ENCODE data around the gene PRSS2.
"Not testable (repeated sequence)": the region's sequence is repeated elsewhere in the genome, so short reads cannot be mapped to it uniquely, and the experiment has no call there.

The PRSS2 gene

DNA sequence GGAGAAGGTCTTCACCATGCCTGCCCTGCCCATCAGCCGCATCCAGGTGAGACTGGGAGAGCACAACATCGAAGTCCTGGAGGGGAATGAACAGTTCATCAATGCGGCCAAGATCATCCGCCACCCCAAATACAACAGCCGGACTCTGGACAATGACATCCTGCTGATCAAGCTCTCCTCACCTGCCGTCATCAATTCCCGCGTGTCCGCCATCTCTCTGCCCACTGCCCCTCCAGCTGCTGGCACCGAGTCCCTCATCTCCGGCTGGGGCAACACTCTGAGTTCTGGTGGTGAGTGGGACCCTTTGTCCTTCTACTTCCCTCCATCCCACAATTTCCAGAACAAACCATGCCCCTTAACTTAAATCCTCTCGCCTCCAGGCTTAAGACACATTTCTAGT, 2.5 kb downstream of the PRSS2 start:
- Mint-ChIP-seq H3K4me1 (ENCODE audit: low read depth) (no peaks in the 10 kb centered on the region), H3K9me3 (ENCODE audit: low read depth) (no peaks in the 10 kb centered on the region), H3K4me3 (no peak overlapping the region), H3K36me3 (no peaks in the 10 kb centered on the region), H3K27ac (no peak overlapping the region), H3K27me3 (no peaks in the 10 kb centered on the region)

DNA sequence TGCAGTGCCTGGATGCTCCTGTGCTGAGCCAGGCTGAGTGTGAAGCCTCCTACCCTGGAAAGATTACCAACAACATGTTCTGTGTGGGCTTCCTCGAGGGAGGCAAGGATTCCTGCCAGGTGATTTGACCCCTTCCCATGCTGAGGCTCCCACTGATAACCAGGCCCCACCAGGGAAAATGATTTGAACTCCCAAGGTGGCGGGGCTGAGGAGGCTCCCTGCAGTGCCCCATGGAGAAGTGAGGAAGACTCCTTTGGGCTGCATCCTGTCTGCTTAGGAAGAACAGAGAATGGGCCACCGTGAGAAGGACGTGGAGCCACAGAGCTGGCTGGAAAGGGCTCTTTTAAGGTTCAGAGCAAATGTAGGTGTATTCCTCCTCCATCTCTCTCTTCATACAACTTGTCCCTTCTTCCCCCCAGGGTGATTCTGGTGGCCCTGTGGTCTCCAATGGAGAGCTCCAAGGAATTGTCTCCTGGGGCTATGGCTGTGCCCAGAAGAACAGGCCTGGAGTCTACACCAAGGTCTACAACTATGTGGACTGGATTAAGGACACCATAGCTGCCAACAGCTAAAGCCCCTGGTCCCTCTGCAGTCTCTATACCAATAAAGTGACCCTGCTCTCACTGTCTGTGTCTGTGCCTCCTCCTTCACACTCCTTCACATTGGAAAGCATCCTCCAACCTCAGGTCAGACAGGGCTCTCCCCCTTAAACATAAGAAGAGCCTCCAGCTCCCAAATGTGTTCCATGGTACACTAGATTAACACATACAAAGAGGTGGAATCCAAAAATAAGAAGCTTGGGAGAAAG, 3.4 kb downstream of the PRSS2 start:
- Mint-ChIP-seq H3K36me3 (no peaks in the 10 kb centered on the region), H3K27ac (no peak overlapping the region), H3K27me3 (no peaks in the 10 kb centered on the region), H3K4me3 (no peak overlapping the region), H3K9me3 (ENCODE audit: low read depth) (no peaks in the 10 kb centered on the region), H3K4me1 (ENCODE audit: low read depth) (no peaks in the 10 kb centered on the region)

DNA sequence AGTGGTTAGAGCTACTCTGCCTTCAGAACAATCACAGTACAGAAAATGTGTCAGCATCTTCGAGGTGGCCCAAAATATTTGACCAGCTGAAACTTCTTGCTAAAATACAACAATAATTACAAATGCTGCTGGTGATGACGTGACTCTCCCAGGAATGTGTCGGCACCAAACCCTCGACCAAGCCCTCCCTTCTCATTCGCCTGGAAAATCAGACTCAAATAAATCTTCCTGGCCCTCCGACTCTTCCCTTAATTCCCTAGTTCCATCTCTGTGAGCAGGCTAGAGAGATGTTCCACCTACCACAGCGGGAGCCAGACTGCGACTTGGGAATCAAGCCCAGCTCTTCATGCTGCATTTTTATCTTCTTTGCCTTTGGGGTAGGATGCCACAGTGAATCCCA, 4.1 kb downstream of the PRSS2 start:
- Mint-ChIP-seq H3K36me3 (no peaks in the 10 kb centered on the region), H3K27me3 (no peaks in the 10 kb centered on the region), H3K9me3 (ENCODE audit: low read depth) (no peaks in the 10 kb centered on the region), H3K4me3 (no peak overlapping the region), H3K4me1 (ENCODE audit: low read depth) (no peaks in the 10 kb centered on the region), H3K27ac (no peak overlapping the region)

DNA sequence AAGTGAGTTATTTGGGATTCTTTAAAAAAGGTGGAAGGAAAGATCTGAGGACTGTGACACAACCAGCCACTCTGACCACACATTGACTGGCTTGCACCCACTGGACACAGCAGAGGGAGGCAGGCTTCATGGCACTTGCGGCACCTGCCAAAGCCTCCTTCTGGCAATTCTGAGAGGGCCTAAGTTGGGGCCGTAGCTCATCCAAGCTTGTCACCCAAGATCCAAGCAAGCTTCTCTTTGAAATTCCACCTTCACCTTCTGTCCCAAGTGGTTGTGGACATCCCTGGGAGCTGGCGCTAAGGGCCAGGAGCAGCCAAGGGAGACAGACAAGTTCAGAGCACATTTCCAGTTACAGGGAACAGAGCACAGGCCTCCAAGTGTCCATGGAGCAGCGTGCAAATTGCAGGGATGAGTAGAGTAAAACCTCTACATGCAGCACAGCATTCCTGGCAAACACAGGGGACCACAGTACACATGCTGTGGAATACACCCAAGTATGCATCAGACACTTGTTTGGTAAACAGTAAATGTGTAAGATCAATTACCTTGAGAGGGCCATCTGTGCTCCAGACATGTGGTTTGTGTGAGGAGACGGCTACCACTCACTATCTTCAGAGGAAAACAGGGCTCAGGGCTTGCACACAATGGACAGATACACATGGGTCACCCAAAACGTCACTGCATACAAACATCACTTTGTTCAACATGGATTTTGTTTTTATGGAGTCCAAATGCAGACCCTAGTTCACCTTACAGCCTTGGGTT, 4.8 kb downstream of the PRSS2 start:
- H3K4me3 Mint-ChIP-seq; H3K36me3 Mint-ChIP-seq; H3K27ac Mint-ChIP-seq; H3K9me3 Mint-ChIP-seq (ENCODE audit: low read depth); H3K4me1 Mint-ChIP-seq (ENCODE audit: low read depth); H3K27me3 Mint-ChIP-seq: not testable (repeated sequence)

DNA sequence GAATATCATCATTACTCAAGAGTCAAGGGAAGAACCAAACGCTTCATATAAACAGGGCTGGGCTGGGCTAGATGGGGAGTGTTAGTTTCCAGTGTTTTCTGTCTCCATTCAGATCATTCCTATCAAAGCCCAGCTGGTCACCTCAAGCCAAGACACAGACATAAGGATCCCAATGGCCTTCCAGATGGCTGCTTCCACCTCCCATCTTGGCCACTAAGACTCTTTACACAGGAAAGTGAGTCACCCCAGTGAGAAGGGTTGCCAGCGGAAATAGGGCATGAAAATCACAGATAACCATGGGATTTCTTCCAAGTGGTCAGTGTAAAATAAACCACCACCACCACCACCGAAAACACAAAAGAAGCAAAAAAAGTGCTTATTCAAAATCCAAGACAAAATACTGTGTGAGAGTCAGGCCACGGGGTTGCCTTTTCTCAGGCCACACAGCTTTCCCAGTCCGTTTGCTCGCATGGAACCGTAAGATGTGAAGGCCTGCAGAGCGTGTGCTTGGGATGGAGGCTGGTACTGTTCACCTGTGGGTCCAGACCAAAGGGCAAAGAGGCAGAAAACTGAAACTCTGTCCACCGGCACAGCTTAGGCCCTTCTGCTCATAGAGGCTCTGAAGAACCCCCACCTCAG, 5.6 kb downstream of the PRSS2 start:
- Mint-ChIP-seq H3K4me3 (no peak overlapping the region), H3K27me3 (no peaks in the 10 kb centered on the region), H3K36me3 (no peaks in the 10 kb centered on the region), H3K4me1 (ENCODE audit: low read depth) (no peaks in the 10 kb centered on the region), H3K27ac (no peak overlapping the region), H3K9me3 (ENCODE audit: low read depth) (no peaks in the 10 kb centered on the region)

DNA sequence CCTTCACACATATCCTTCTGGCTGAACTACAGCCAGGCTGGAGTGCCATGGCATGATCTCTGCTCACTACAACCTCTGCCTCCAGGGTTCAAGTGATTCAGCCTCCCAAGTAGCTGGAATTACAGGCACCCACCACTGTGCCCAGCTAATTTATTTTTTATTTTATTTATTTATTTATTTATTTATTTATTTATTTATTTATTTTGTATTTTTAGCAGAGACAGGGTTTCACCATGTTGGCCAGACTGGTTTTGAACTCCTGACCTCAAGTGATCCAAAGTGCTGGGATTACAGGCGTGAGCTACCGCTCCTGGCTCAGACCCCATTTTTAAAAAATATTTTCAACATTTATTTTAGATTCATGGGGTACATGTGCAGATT, 6.1 kb downstream of the PRSS2 start:
- not testable (repeated sequence) for H3K4me1 Mint-ChIP-seq (ENCODE audit: low read depth); H3K4me3 Mint-ChIP-seq; H3K9me3 Mint-ChIP-seq (ENCODE audit: low read depth); H3K27ac Mint-ChIP-seq; H3K36me3 Mint-ChIP-seq; H3K27me3 Mint-ChIP-seq

DNA sequence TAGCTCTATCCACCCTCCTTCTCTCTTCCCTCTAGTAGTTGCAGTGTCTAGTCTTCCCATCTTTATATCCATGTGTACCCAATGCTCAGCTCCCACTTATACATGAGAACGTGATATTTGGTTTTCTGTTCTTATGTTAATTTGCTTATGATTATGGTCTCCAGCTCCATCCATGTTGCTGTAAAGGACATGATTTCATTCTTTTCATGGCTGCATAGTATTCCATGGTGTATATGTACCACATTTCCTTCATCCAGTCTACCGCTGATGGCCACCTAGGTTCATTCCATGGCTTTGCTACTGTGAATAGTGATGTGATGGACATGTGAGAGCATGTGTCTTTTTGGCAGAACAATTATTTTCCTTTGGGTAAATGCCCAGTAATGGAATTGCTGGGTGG, 6.5 kb downstream of the PRSS2 start:
- H3K9me3 Mint-ChIP-seq (ENCODE audit: low read depth), result no peaks in the 10 kb centered on the region
- no peak overlapping the region for H3K27ac Mint-ChIP-seq
- no peaks in the 10 kb centered on the region for H3K27me3 Mint-ChIP-seq
- no peak overlapping the region for H3K4me3 Mint-ChIP-seq
- H3K4me1 Mint-ChIP-seq (ENCODE audit: low read depth), result no peaks in the 10 kb centered on the region
- H3K36me3 Mint-ChIP-seq, result no peaks in the 10 kb centered on the region

DNA sequence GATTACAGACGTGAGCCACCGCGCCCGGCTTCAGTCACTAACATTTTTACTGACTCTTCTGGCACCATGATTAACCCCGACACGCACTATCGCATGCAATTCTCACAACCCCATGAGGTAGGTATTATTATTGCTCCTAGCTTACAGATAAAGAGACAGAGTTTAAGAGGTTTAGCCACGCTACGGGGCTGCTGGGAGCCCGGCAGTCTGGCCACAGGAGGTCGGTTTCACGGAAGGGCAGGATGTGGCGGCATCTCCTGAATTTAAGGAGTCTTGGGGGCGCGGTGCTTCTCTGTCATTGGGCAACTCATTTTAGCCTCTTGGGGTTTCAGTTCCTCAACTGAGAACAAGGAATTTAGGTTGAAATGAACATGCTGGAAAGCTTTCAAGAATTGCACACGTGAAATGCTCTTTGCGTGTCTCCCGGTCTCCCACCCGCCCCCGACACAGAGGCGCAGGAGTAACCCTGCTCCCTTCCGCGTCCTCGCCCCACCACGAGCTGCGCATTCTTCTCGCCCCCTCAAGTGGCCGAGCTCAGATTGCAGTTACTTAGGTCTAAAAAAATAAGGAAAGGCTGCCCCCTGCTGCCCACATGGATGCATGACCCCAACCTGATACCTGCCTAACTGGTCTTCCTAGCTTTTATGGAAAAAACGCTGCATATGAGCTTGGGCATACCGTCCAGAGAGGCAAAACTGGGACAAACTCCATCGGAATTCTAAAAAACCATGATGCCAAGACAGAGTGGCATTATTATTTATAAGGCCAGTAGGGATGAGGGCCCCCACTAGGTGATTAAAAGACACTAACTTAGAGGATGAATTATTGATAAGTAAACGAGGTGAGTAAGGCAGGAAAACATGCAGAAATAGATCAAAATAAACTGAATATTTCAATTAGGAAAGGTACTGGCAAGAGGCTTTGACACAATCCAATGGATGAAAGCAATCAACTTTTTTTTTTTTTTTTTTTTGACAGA, 12.4 kb downstream of the PRSS2 start:
- no peaks in the 10 kb centered on the region for H3K27me3 Mint-ChIP-seq
- peak overlapping the region; percentile 94 for H3K27ac Mint-ChIP-seq
- peaks cover 2% of the 10 kb centered on the region for H3K36me3 Mint-ChIP-seq
- H3K4me3 Mint-ChIP-seq, result peak overlapping the region; percentile 84
- H3K9me3 Mint-ChIP-seq (ENCODE audit: low read depth), result no peaks in the 10 kb centered on the region
- H3K4me1 Mint-ChIP-seq (ENCODE audit: low read depth), result peaks cover 15% of the 10 kb centered on the region

DNA sequence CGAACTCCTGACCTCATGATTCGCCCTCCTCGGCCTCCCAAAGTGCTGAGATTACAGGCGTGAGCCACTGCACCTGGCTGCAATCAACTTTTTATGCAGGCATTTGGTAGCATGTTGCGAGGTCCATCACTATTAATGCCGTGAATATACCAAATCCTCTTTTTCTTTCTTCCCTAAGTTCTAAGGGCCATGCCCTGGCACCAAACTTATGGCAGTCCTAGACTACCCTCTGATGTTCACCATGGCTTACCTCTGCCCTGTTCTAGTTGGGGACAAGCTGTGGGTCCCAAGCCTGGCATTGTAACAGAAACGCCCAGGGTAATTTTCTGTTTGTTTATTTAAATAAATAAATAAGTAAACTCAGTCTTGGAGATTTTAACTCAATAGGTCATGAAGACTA, 13.3 kb downstream of the PRSS2 start:
- H3K27ac Mint-ChIP-seq, result peak overlapping the region; percentile 90
- H3K9me3 Mint-ChIP-seq (ENCODE audit: low read depth), result no peaks in the 10 kb centered on the region
- H3K27me3 Mint-ChIP-seq, result no peaks in the 10 kb centered on the region
- H3K4me3 Mint-ChIP-seq, result no peak overlapping the region
- peaks cover 7% of the 10 kb centered on the region for H3K36me3 Mint-ChIP-seq
- peaks cover 15% of the 10 kb centered on the region for H3K4me1 Mint-ChIP-seq (ENCODE audit: low read depth)

DNA sequence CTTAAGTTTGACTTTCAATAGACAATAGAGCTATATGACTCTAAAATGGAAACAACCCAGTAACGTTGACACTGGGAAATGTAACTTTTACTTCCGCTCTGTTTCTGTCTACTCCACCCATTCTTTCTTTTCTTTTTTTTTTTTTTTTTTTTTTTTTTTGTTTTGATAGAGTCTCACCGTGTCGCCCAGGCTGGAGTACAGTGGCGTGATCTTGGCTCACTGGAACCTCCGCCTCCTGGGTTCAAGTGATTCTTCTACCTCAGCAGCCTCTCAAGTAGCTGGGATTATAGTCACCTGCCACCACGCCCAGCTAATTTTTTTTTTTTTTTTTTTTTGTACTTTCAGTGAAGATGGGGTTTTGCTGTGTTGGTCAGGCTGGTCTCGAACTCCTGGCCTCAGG, 13.9 kb downstream of the PRSS2 start:
- H3K4me1 Mint-ChIP-seq (ENCODE audit: low read depth), result peaks cover 15% of the 10 kb centered on the region
- H3K27me3 Mint-ChIP-seq, result no peaks in the 10 kb centered on the region
- peak overlapping the region; percentile 68 for H3K4me3 Mint-ChIP-seq

DNA sequence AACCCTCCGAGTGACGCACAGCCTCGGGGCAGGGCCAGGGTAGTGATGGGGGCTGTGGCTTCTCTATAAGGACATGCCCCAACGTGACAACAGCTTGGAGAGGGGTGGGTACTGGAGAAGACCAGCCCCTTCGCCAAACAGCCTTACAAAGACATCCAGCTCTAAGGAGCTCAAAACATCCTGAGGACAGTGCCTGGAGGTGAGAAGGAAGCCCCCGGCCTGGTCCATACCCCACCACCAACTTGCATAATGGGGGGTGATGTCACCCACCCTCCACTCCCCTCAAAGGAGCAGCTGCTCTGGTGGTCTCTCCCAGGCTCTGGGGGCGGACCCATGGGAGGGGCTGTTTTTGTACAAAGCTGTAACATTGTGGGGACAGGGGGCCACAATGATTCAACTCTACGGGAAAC, 15.1 kb downstream of the PRSS2 start:
- peak overlapping the region; percentile 93 for H3K27ac Mint-ChIP-seq
- peaks cover 15% of the 10 kb centered on the region for H3K4me1 Mint-ChIP-seq (ENCODE audit: low read depth)
- no peaks in the 10 kb centered on the region for H3K27me3 Mint-ChIP-seq
- no peaks in the 10 kb centered on the region for H3K9me3 Mint-ChIP-seq (ENCODE audit: low read depth)
- H3K36me3 Mint-ChIP-seq, result peaks cover 14% of the 10 kb centered on the region
- H3K4me3 Mint-ChIP-seq, result peak overlapping the region; percentile 77

More for the DNA sequence above, 13.9 kb downstream of the PRSS2 start:
- no peaks in the 10 kb centered on the region for H3K9me3 Mint-ChIP-seq (ENCODE audit: low read depth)
- peak overlapping the region; percentile 90 for H3K27ac Mint-ChIP-seq
- H3K36me3 Mint-ChIP-seq, result peaks cover 12% of the 10 kb centered on the region

DNA sequence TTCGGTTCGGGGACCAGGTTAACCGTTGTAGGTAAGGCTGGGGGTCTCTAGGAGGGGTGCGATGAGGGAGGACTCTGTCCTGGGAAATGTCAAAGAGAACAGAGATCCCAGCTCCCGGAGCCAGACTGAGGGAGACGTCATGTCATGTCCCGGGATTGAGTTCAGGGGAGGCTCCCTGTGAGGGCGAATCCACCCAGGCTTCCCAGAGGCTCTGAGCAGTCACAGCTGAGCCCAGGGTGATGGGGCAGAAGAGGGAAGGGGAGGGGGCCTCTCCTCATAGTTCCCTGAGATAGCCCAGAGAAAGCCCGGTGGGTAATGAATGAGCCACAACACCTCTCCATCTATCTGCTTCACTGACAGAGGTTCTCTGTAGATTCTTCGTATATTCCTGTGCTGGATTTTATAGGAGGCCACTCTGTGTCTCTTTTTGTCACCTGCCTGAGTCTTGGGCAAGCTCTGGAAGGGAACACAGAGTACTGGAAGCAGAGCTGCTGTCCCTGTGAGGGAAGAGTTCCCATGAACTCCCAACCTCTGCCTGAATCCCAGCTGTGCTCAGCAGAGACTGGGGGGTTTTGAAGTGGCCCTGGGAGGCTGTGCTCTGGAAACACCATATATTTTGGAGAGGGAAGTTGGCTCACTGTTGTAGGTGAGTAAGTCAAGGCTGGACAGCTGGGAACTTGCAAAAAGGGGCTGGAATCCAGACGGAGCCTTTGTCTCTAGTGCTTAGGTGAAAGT, 16.4 kb downstream of the PRSS2 start:
- Mint-ChIP-seq H3K36me3 (peaks cover 16% of the 10 kb centered on the region), H3K9me3 (ENCODE audit: low read depth) (no peaks in the 10 kb centered on the region), H3K27me3 (no peaks in the 10 kb centered on the region), H3K27ac (peak overlapping the region; percentile 99), H3K4me1 (ENCODE audit: low read depth) (peaks cover 22% of the 10 kb centered on the region), H3K4me3 (peak overlapping the region; percentile 99)

DNA sequence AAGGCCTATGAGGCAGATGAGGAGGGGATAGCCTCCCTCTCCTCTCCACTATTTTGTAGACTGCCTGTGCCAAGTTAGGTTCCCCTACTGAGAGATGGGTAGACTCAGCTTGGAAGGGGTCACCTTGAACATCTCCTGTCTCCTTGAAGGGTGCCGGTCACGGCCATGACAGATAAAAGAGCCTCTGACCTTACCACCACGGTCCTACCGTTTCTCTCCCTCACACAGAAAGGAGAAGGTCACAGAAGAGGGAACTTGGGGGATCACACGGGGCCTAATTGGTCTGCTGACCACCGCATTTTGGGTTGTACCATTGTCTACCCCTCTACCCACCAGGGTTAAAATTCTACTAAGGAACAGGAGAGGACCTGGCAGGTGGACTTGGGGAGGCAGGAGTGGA, 17.0 kb downstream of the PRSS2 start:
- H3K9me3 Mint-ChIP-seq (ENCODE audit: low read depth), result no peaks in the 10 kb centered on the region
- H3K4me3 Mint-ChIP-seq, result peak overlapping the region; percentile 99
- H3K27ac Mint-ChIP-seq, result peak overlapping the region; percentile 99
- peaks cover 27% of the 10 kb centered on the region for H3K4me1 Mint-ChIP-seq (ENCODE audit: low read depth)
- H3K36me3 Mint-ChIP-seq, result peaks cover 20% of the 10 kb centered on the region
- H3K27me3 Mint-ChIP-seq, result no peaks in the 10 kb centered on the region
